ENCODE data around the gene MXD1. TPM values are rescaled to one million over a fixed set of nuclear protein-coding genes. Genes with fewer than 3 reads are reported as not detected.

Gene MXD1
- total and polyA plus RNA-seq, 9 of the 15 experiments (the other 6 are each of a cell fraction or from before 2014, with no cell fraction given), result 6.7 to 35.9 (median 11.0) TPM

GRCh38 chr2:69914164-69914949, 552 bp upstream of the MXD1 start (continued):
- TF ChIP-seq ZNF696 (CRISPR knock-in tag; conservative IDR thresholded peaks at IDR 0.05), result no peak
- no peak for TF ChIP-seq CHD4 (IDR thresholded peaks at IDR 0.05; ENCODE audit: insufficient read depth, insufficient replicate concordance, low read depth, low read length, poor library complexity, severe bottlenecking)
- TF ChIP-seq, protein P1, sequence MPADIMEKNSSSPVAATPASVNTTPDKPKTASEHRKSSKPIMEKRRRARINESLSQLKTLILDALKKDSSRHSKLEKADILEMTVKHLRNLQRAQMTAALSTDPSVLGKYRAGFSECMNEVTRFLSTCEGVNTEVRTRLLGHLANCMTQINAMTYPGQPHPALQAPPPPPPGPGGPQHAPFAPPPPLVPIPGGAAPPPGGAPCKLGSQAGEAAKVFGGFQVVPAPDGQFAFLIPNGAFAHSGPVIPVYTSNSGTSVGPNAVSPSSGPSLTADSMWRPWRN (IDR thresholded peaks at IDR 0.05; ENCODE audit: low read depth), result no peak
- no peak for TF ChIP-seq PCBP2 (IDR thresholded peaks at IDR 0.05; ENCODE audit: low read depth, low read length, poor library complexity, severe bottlenecking)
- TF ChIP-seq SAFB (IDR thresholded peaks at IDR 0.05; ENCODE audit: borderline replicate concordance, low read depth, low read length), result no peak
- TF ChIP-seq SRF (CRISPR knock-in tag; IDR thresholded peaks at IDR 0.05), result peak in 1 of 2 experiments; percentile 80; a peak in 1 of 4 replicates
- TF ChIP-seq LCOR (CRISPR knock-in tag; IDR thresholded peaks at IDR 0.05), result peak; percentile 92
- no peak for TF ChIP-seq MTA1 (IDR thresholded peaks at IDR 0.05; ENCODE audit: borderline replicate concordance)
- TF ChIP-seq ERF (CRISPR knock-in tag; IDR thresholded peaks at IDR 0.05), result 0 out of 2 replicates have a peak, but pooled peaks have one; percentile 27
- no peak for TF ChIP-seq MEF2D (tag; conservative IDR thresholded peaks at IDR 0.05; ENCODE audit: low read depth)
- TF ChIP-seq FOXJ3 (CRISPR knock-in tag; IDR thresholded peaks at IDR 0.05), result no peak; the same call in 1 of the 2 replicates
- TF ChIP-seq SNRNP70 (optimal IDR thresholded peaks at IDR 0.05; ENCODE audit: low read depth, low read length), result no peak
- TF ChIP-seq CHD7 (IDR thresholded peaks at IDR 0.05; ENCODE audit: low read depth, low read length), result no peak

Measured in K562 (cell line).